Body of pancreas (tissue), 4 donors: ENCODE measurements around the gene LMO1. TPM values are rescaled to one million over a fixed set of nuclear protein-coding genes. Genes with fewer than 3 reads are reported as not detected.

Source experiments
- ATAC-seq: fragments of 150-250 bp; one replicate; pipeline ENCODE4 v1.9.1; 2016
- DNase-seq, 4 donors: peaks; one replicate each; pipeline ENCODE4 v3.0.0-alpha.2; 2019
- H3K27ac ChIP-seq, 4 donors: fragments of 200-600 bp; sonication (generic); 1 replicate in 3 of 4; 2 replicates in 1 of 4; pipeline versions ENCODE4 v1.5.1 to v1.6.1; 2016 to 2019; ENCODE audit warnings: mild to moderate bottlenecking in 1 of 4, mixed read lengths in 1 of 4, moderate library complexity in 1 of 4
- H3K27me3 ChIP-seq, 2 donors: fragments of 200-600 bp; sonication (generic); one replicate each; pipeline ENCODE4 v1.6.0; 2016; ENCODE audit warnings: mild to moderate bottlenecking in 1 of 2
- H3K36me3 ChIP-seq, 2 donors: fragments of 200-600 bp; sonication (generic); replicated peaks in 1 of 2; 2 replicates each; pipeline ENCODE4 v1.5.1; 2016; ENCODE audit warnings: low read depth in 2 of 2; ENCODE audit not compliant: insufficient read depth in 1 of 2
- H3K4me1 ChIP-seq: fragments of 200-600 bp; sonication (generic); one replicate; pipeline ENCODE4 v1.6.0; 2016
- H3K4me3 ChIP-seq, 2 donors: fragments of 200-600 bp; sonication (generic); 1 replicate in 1 of 2; 2 replicates in 1 of 2; pipeline ENCODE4 v1.5.1; 2016 to 2019
- H3K9me3 ChIP-seq, 3 donors: fragments of 200-600 bp; sonication (generic); 1 replicate in 2 of 3; 2 replicates in 1 of 3; pipeline ENCODE4 v1.5.1; 2016
- POLR2A ChIP-seq, 3 donors: fragments of 450-650 bp; IDR thresholded peaks; one replicate each; pipeline ENCODE4 v1.6.1; 2016; ENCODE audit warnings: antibody characterized with exemption in 3 of 3, mild to moderate bottlenecking in 2 of 3
- WGBS, 2 donors: methylation state at CpG; one replicate each; pipeline ENCODE4 v1.1.5; 2017; 5-methylcytosine and 5-hydroxymethylcytosine counted together
- intact Hi-C: fragments of 100-400 bp; cut with DNase I; formaldehyde crosslinking; loops from one replicate; pipeline ENCODE4 v1.15.1; 2023
- total RNA-seq, 2 donors: library from RNA; depleted of rRNA; stranded (reverse); fragments of >200 nt; gene quantifications; one replicate each; pipeline ENCODE4 v1.1.0, GENCODE V29; 2016
- TF ChIP-seq, protein P1 (sequence below), 7 experiments: fragments of 450-650 bp in 4 of 7; fragments of 200-600 bp in 3 of 7; sonication (generic) in 3 of 7; IDR thresholded peaks; one replicate each; pipeline ENCODE4 v1.5.1; 2016 to 2019; ENCODE audit warnings: antibody characterized with exemption in 7 of 7

LMO1 gene
- total RNA-seq, 2 donors from 2014 or later, result 0.78 to 1.6 TPM

DNA sequence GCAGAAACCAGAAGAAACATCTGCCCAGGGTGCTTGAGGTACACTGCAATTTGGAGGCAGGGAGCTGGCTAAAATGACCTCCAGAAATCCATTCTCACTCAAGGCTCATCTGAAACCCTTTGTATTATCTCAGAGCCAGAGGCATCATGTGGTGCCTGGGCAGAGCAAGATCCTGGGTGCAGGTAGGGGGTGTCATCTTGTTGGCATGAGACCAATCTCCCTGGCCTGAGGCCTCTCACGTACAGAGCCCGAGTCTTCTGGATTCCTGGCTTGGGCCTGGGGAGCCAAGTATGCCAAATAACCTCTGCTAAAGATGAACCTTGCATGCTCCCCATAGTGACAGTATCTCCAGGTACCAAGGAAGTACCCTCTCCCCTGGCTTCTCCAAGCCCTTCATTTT, 2.4 kb downstream of the LMO1 start:
- WGBS, 2 donors, result 93 to 100% methylated on average over 2 of the region's 2 CpGs
- Histone ChIP-seq H3K4me3 (no peak overlapping the region), H3K27me3 (peaks cover 0 to 4% of the 10 kb centered on the region in 2 donors), H3K4me1 (peaks cover 22% of the 10 kb centered on the region), H3K27ac (no peak overlapping the region), H3K36me3 (no peaks in the 10 kb centered on the region), H3K9me3 (no peaks in the 10 kb centered on the region)
- no peak for TF ChIP-seq POLR2A (IDR thresholded peaks at IDR 0.05)
- TF ChIP-seq, protein P1, sequence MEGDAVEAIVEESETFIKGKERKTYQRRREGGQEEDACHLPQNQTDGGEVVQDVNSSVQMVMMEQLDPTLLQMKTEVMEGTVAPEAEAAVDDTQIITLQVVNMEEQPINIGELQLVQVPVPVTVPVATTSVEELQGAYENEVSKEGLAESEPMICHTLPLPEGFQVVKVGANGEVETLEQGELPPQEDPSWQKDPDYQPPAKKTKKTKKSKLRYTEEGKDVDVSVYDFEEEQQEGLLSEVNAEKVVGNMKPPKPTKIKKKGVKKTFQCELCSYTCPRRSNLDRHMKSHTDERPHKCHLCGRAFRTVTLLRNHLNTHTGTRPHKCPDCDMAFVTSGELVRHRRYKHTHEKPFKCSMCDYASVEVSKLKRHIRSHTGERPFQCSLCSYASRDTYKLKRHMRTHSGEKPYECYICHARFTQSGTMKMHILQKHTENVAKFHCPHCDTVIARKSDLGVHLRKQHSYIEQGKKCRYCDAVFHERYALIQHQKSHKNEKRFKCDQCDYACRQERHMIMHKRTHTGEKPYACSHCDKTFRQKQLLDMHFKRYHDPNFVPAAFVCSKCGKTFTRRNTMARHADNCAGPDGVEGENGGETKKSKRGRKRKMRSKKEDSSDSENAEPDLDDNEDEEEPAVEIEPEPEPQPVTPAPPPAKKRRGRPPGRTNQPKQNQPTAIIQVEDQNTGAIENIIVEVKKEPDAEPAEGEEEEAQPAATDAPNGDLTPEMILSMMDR (IDR thresholded peaks at IDR 0.05), result no peak
- intact Hi-C loops, result no loop called here
- ATAC-seq, result no peak
- peak in 2 of 4 donors; percentile 7 to 9 for DNase-seq

DNA sequence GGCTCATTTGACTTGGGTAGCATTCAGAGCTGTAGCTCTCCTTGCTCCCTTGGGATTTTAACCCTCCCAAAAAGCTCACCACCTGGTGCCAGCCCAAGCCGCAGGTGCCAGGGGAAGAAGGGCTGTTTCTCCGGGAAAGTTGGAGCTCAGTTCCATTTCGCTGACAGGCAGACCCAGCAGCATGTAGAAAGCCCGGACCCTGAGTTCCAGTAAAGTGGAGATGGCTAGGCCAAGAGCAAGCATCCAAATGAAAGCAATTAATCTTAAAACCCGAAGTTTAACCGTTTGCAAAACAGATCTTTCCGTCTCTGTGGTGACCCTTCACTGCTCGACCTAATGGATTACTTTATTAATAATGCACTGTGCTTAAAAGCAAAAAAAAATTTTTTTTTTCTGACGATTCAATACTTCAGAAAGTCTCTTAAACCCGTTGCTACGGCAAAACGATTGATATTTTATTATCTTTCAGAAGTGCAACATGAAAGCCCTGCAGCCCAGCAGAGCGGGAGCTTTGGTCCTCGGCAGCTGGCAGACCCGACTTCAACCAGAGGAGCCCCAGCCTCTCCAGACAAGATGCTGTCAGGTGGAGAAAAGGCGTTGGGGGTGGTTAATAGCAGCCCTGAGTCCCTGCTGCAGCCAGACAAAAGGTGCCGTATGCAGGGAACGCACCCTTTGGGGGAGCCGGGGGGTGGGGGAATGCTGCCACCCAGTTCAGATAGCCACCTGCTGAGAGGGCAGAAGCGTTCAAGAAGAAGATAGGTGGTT, 3.3 kb downstream of the LMO1 start:
- no peaks in the 10 kb centered on the region for H3K36me3 ChIP-seq
- WGBS, 2 donors, result 70 to 78% methylated on average over 20 of the region's 20 CpGs
- no peak overlapping the region for H3K27ac ChIP-seq
- peaks cover 22% of the 10 kb centered on the region for H3K4me1 ChIP-seq
- DNase-seq, result peak in 2 of 4 donors; percentile 2 to 3
- H3K4me3 ChIP-seq, result no peak overlapping the region
- intact Hi-C loops, result no loop called here
- no peak for ATAC-seq
- peaks cover 0 to 4% of the 10 kb centered on the region in 2 donors for H3K27me3 ChIP-seq
- H3K9me3 ChIP-seq, result no peaks in the 10 kb centered on the region
- TF ChIP-seq POLR2A (IDR thresholded peaks at IDR 0.05), result no peak
- TF ChIP-seq, protein P1 (IDR thresholded peaks at IDR 0.05), result no peak

DNA sequence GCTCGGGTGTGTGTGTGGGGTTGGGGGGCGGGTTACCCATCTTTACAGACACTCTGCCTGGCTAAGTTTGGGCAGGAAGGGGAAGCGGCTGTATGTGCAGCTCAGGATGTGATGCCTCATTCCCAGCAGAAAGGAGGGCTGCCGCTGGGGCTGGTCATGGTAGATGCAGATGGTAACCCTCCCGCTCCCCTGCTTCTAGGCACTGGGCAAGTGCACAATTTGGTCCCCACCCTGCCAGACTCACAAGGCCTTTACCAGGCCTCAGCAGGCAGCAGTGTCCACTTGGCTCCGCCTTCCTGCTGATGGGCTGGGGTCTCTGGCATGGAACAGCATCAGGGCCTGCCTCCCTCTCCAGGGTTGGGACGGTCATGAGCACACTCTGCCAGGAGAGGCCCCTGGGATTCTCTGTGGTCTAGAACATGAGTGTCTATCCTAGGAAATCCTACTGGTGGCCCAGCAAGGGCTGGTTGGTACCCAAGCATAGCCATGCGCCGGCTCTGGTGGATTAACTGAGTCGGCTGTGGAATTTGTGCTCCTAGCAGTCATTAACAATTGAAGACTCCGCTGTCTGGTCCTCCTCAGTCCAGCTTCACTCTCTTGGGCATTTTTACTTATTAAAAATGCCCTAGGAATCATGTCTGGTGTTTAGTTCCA, 4.2 kb downstream of the LMO1 start:
- Histone ChIP-seq H3K4me1 (peaks cover 21% of the 10 kb centered on the region), H3K27me3 (peaks cover 0 to 4% of the 10 kb centered on the region in 2 donors), H3K9me3 (no peaks in the 10 kb centered on the region), H3K36me3 (no peaks in the 10 kb centered on the region), H3K4me3 (no peak overlapping the region), H3K27ac (no peak overlapping the region)
- ATAC-seq (no peak), DNase-seq (peak in 2 of 4 donors; percentile 4 to 6)
- TF ChIP-seq POLR2A (IDR thresholded peaks at IDR 0.05), result no peak
- TF ChIP-seq, protein P1 (IDR thresholded peaks at IDR 0.05), result no peak
- 78 to 83% methylated on average over 8 to 11 of the region's 11 CpGs for WGBS, 2 donors
- intact Hi-C loops, result no loop called here

DNA sequence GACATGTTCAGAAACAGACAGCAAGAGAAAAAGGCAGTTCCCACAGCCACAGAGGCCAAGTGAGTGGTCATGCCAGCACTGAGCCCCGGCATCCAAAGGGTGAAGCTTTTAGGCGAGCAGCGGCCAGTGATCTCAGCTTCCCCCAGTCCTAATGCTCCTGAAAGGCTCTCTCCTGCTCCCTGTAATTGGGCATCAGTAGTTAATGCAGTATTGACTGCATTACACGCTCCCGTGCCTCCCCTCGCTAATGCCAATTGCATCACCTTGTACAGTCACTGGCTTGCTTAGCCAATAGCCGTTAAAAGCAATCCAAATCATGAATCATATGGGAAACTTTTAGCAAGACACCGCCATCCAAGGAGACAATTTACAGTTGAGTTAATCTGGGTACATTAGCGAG, 4.9 kb downstream of the LMO1 start:
- Histone ChIP-seq H3K27me3 (peaks cover 0 to 4% of the 10 kb centered on the region in 2 donors), H3K27ac (no peak overlapping the region), H3K4me3 (no peak overlapping the region), H3K4me1 (peaks cover 14% of the 10 kb centered on the region), H3K9me3 (no peaks in the 10 kb centered on the region), H3K36me3 (no peaks in the 10 kb centered on the region)
- intact Hi-C loops, result no loop called here
- TF ChIP-seq, protein P1 (IDR thresholded peaks at IDR 0.05), result no peak
- TF ChIP-seq POLR2A (IDR thresholded peaks at IDR 0.05), result no peak
- DNase-seq, result peak; percentile 9 to 44 (median 24)
- WGBS, 2 donors, result 83 to 84% methylated on average over 9 of the region's 9 CpGs
- no peak for ATAC-seq
